A549 (cell line): ENCODE results near the gene THOC7.
A peak's percentile ranks its signal among the peaks of the same experiment; 100 is the strongest.

Experiments used
- EP300 ChIP-seq, 2 experiments: fragments of >200 bp; sonication (Bioruptor Twin); formaldehyde crosslinking; IDR thresholded peaks; 2 replicates in 1 of 2; 3 replicates in 1 of 2; pipeline ENCODE4 v1.6.1; 2016 to 2017
- POLR2AphosphoS2 ChIP-seq: conservative IDR thresholded peaks from 2 replicates; pipeline ENCODE4 v1.6.1; 2012; ENCODE audit warnings: low read length, improper control_type of control experiment, inconsistent platforms
- TF ChIP-seq, protein P1 (sequence below): fragments of >200 bp; sonication (Bioruptor Twin); formaldehyde crosslinking; IDR thresholded peaks from 3 replicates; pipeline ENCODE4 v1.5.1; 2016

DNA sequence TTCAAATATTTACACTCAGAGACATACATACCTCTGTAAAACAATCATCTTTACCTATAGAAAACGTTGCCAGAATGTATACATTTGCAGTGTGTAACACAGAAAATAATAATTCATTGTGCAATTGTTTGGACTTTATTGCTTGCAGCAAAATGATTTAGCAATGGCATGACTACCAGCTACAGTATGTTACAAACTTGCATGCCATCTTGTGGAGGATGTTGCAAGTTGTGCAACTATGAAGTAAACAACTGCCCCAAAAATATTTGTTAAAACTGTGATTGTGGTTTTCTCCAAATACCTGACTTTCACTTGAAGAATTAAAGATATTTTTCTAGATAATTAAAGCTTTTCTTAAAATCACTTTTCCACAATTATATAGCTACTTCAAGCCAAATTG lies 71.6 kb downstream of the THOC7 start:
- TF ChIP-seq, protein P1, sequence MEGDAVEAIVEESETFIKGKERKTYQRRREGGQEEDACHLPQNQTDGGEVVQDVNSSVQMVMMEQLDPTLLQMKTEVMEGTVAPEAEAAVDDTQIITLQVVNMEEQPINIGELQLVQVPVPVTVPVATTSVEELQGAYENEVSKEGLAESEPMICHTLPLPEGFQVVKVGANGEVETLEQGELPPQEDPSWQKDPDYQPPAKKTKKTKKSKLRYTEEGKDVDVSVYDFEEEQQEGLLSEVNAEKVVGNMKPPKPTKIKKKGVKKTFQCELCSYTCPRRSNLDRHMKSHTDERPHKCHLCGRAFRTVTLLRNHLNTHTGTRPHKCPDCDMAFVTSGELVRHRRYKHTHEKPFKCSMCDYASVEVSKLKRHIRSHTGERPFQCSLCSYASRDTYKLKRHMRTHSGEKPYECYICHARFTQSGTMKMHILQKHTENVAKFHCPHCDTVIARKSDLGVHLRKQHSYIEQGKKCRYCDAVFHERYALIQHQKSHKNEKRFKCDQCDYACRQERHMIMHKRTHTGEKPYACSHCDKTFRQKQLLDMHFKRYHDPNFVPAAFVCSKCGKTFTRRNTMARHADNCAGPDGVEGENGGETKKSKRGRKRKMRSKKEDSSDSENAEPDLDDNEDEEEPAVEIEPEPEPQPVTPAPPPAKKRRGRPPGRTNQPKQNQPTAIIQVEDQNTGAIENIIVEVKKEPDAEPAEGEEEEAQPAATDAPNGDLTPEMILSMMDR = peak; percentile 18; the same call in 1 of the 3 replicates
- no peak for TF ChIP-seq POLR2AphosphoS2
- TF ChIP-seq EP300 (IDR thresholded peaks at IDR 0.05) = no peak
